HG02970 (cell line): ENCODE data around the gene MKNK1.

Source experiments
- ATAC-seq: cut with Tn5 transposase; IDR thresholded peaks from one replicate; pipeline ENCODE4 v1.9.1; 2021; ENCODE audit warnings: mild to moderate bottlenecking, moderate library complexity, moderate number of reproducible peaks; ENCODE audit not compliant: unreplicated experiment, low FRiP score

Gene MKNK1

GRCh38 chr1:46599059-46599970 lies 4.8 kb downstream of the MKNK1 start:
- no peak for ATAC-seq

GRCh38 chr1:46596846-46597245 lies 7.2 kb downstream of the MKNK1 start:
- ATAC-seq: no peak

- no peak for ATAC-seq
These were observed 8.0 kb downstream of the MKNK1 start for GRCh38 chr1:46596036-46596435.

GRCh38 chr1:46595127-46595526 lies 8.9 kb downstream of the MKNK1 start:
- no peak for ATAC-seq

GRCh38 chr1:46594063-46594462 lies 10.0 kb downstream of the MKNK1 start:
- ATAC-seq: no peak

- ATAC-seq: no peak
These were observed 11.2 kb downstream of the MKNK1 start for GRCh38 chr1:46592823-46593222.

GRCh38 chr1:46589529-46589928 lies 14.5 kb downstream of the MKNK1 start:
- ATAC-seq: no peak

GRCh38 chr1:46587069-46587468 lies 17.0 kb downstream of the MKNK1 start:
- no peak for ATAC-seq

GRCh38 chr1:46585312-46585938 lies 18.6 kb downstream of the MKNK1 start:
- ATAC-seq: no peak

GRCh38 chr1:46583494-46583893 lies 20.6 kb downstream of the MKNK1 start:
- ATAC-seq: no peak

- no peak for ATAC-seq
These were observed 21.1 kb downstream of the MKNK1 start for GRCh38 chr1:46582972-46583371.

- no peak for ATAC-seq
These were observed 22.2 kb downstream of the MKNK1 start for GRCh38 chr1:46581681-46582455.

GRCh38 chr1:46580140-46580903 lies 23.7 kb downstream of the MKNK1 start:
- ATAC-seq: no peak

GRCh38 chr1:46577671-46578070 lies 26.4 kb downstream of the MKNK1 start:
- ATAC-seq: no peak

GRCh38 chr1:46576596-46576995 lies 27.5 kb downstream of the MKNK1 start:
- no peak for ATAC-seq

- no peak for ATAC-seq
These were observed 28.3 kb downstream of the MKNK1 start for GRCh38 chr1:46575778-46576177.

- ATAC-seq: no peak
These were observed 28.8 kb downstream of the MKNK1 start for GRCh38 chr1:46575300-46575699.

GRCh38 chr1:46571691-46572225 lies 32.3 kb downstream of the MKNK1 start:
- ATAC-seq: no peak

GRCh38 chr1:46569884-46570725 lies 34.0 kb downstream of the MKNK1 start:
- ATAC-seq: no peak
